NCI-H1930 (cell line): ENCODE data around the gene PLA2G4F.

Experiments
- DNase-seq, 2 experiments: peaks; one replicate each; lab custom pipeline; 2025; lab: John Stamatoyannopoulos, UW

Gene PLA2G4F

GRCh38 chr15:42165106-42165505, 8.7 kb upstream of the PLA2G4F start:
- DNase-seq, result no peak

- DNase-seq, result no peak
These were observed 7.6 kb upstream of the PLA2G4F start for GRCh38 chr15:42163947-42164550.

- DNase-seq, result no peak
These were observed 6.9 kb upstream of the PLA2G4F start for GRCh38 chr15:42163291-42163690.

GRCh38 chr15:42160136-42160535, 3.7 kb upstream of the PLA2G4F start:
- DNase-seq, result no peak

GRCh38 chr15:42159381-42160015, 3.1 kb upstream of the PLA2G4F start:
- DNase-seq, result no peak

- DNase-seq, result no peak
These were observed 2.5 kb upstream of the PLA2G4F start for GRCh38 chr15:42158941-42159340.

GRCh38 chr15:42157981-42158765, 1.7 kb upstream of the PLA2G4F start:
- no peak for DNase-seq

- no peak for DNase-seq
These were observed 945 bp upstream of the PLA2G4F start for GRCh38 chr15:42157381-42157780.

GRCh38 chr15:42155546-42156242, 742 bp downstream of the PLA2G4F start:
- no peak for DNase-seq

GRCh38 chr15:42154956-42155355, 1.5 kb downstream of the PLA2G4F start:
- no peak for DNase-seq

- no peak for DNase-seq
These were observed 2.1 kb downstream of the PLA2G4F start for GRCh38 chr15:42154212-42154941.

GRCh38 chr15:42153874-42154211, 2.6 kb downstream of the PLA2G4F start:
- no peak for DNase-seq

GRCh38 chr15:42152921-42153698, 3.3 kb downstream of the PLA2G4F start:
- no peak for DNase-seq

- no peak for DNase-seq
These were observed 4.1 kb downstream of the PLA2G4F start for GRCh38 chr15:42152196-42152920.

GRCh38 chr15:42151736-42152135, 4.7 kb downstream of the PLA2G4F start:
- DNase-seq, result no peak

GRCh38 chr15:42151141-42151561, 5.3 kb downstream of the PLA2G4F start:
- DNase-seq, result no peak

GRCh38 chr15:42150219-42150970, 6.0 kb downstream of the PLA2G4F start:
- no peak for DNase-seq

- no peak for DNase-seq
These were observed 6.8 kb downstream of the PLA2G4F start for GRCh38 chr15:42149493-42150218.
